NCI-H748 treated with DMSO at 0.1 percent for 48 hours (cell line): ENCODE data around the gene TOMT.

Experiments
- DNase-seq: peaks from one replicate; lab custom pipeline; 2025; lab: John Stamatoyannopoulos, UW

TOMT gene

DNA sequence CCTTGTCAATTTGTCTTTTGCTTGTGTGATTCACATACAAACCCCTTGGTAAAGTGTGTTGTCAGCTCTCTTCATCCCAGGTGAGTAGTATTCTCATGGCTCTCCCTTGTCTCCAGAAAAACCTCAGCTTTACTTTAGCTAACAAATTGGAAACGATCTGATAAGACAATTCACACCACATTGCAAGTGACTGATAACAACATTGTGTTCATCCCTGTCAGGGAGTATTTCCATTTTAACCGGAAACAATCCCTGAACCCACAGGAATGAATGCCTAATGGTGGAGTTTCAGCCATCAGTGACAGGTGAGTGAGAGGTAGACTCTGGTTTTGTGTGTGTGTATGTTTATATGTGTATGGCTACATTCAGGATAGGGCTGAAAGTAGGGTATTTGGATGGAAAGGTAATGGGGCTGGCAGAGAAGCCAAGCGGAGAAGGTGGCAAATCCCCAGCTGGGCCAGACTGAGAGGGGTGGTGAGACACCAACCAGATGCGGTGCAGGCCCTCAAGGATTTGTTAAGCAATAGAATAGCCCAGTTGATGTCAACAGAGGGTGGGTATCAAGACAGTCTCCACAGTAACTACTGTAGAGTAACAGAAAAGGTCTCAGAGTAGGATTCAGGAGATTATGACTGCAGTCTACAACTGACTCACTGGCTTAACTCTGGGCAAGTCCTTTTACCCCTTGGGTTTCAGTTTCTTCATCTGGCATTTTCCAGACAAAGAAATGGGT lies 17.5 kb upstream of the TOMT start:
- DNase-seq, result no peak

- DNase-seq, result peak; percentile 9
Observed at GRCh38 chr11:72091292-72091691, 14.4 kb upstream of the TOMT start.

- DNase-seq, result no peak
Observed at GRCh38 chr11:72098741-72099140, 7.0 kb upstream of the TOMT start.

DNA sequence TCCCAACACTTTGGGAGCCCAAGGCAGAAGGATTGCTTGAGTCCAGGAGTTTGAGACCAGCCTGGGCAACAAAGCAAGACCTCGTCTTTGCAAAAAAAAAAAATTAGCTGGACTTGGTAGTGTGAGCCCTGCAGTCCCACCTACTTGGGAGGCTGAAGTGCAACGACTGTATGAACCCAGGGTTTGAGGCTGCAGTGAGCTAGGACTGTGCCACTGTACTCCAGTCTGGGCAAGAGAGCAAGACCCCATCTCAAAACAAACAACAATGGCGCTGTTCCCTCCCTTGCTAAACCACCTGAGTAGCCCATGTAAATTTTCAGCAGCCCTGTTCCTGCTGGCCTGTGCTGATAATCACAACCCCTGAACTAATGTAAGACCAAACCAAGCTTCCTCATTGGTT lies 5.7 kb upstream of the TOMT start:
- no peak for DNase-seq

DNA sequence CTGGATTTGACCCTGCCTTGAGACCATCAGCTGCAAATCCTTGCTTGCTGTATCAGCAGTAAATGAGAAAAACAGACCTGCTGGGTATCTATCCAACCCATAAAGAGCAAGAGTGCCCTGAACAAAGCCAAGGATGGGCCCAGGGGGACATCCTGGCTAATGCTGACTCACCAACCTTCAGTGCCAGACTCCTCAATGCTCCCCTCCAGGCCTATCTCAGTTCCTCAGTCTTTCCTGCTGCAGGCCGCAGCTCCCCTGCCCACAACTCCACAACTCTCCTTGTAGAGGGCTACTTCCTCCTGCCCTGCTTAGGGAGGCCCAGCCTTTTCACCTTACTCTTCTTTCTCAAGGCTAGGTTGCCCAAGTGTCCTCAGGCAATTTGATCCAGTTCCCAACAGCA lies 5.3 kb upstream of the TOMT start:
- DNase-seq, result no peak

DNA sequence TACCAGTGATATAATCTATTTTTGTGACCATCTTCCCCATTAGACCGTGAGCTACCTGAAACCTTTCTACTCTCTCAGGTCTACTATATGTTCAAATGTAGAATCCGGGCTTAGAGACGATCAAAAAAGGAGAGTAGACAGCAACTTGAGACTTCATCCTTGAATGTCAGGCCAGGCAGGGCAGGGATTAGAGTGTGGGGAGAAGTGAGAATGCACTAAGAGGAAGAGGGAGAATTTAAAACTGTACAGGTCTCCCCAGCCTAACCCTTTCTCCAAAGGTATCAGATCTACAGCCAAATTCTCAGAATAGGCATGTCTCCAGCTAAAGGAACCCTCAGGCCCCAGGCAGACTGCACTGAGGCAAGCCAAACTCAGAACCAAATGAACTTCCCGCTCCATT lies 3.6 kb upstream of the TOMT start:
- no peak for DNase-seq

- no peak for DNase-seq
Observed at GRCh38 chr11:72102631-72102945, 3.1 kb upstream of the TOMT start.

- DNase-seq, result peak; percentile 96
Observed at GRCh38 chr11:72102946-72103753, 2.6 kb upstream of the TOMT start, which contains the start of gene LAMTOR1. Gene LAMTOR1 (minus strand): TSS chr11:72103297. CDS start chr11:72103224, 73 bp downstream.

- DNase-seq, result no peak
Observed at GRCh38 chr11:72103754-72104167, 2.0 kb upstream of the TOMT start.

DNA sequence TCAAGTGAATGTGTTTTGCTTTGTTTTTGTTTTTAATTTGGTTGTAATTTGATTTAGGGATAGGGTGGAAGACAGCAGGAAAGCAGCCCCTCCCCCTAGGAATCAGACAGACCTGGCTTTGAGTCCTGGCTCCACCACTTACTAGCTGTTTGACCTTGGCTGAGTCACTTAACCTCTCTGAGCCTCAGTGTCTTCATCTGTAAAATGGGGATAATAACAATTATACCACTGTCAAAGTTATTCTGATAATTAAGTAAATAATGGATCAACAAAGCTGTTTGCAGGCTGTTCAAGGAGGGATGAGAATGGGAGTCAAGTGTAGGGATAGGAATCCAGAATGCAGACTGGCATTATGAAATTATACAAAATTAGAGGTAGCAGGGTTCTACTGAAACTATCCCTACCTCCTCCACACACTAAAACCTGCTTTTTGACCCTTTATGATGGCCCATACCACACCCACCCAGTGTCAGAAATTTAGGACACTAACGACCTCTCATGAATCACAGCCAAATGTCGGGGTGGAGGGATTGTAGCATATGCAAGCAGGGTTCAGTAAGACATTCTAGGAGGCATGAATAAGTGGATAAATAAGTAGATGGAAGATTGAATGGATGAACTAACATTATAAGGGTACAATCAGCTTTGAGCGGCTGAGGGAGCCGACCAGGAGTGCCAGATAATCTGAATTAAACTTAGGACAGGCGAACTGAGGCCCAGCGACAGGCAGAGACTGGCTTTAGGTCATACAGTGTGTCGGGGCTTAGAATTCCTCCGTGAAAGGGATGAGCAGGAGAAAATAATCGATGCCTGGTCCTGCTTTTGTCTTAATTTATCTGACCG lies 5.8 kb downstream of the TOMT start:
- no peak for DNase-seq

DNA sequence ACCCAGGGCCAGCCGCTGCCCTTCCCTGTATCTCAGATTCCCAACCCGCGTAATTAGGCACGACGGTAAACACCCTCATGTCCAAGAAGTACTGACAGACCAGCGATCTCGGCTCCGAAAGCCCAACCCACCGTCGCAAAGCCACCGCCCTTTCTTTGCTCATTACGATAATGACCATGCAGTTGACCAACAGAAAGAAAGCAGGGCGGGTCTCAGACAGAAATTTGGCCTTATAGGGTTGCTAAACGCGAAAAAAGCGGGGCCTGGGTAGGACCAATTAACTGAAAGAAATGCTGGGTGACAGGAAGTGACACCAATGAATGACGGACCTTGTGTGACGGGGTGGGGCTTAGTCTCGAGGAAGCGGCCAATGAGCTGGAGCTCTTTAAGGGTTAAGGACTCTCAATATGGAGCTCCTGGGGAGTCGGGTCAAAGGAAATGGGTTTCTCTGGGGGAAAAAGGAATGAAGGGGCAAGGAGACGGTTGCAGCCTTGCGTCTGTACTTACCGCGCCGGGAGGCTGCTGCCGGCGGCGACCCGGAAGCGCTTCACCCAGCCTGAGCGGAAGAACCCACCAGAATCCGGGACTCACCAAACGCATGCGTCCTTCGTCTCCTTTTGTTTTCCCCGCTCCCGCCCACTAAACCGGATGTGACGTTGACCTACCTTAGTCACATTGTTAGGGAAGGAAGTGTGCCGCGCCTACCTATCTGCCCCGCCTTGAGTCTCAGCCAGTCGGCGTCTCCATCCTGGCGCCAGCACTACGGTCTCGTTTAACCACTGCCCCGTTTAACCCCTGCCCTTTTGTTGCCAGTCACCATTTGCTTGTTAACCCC lies 6.6 kb downstream of the TOMT start, which contains the start of gene ANAPC15:
Gene ANAPC15 (minus strand): TSS at position 553 of the 835 bp plus-strand sequence. CDS start 1,419 bp downstream, outside the sequence.
- DNase-seq, result peak; percentile 99

DNA sequence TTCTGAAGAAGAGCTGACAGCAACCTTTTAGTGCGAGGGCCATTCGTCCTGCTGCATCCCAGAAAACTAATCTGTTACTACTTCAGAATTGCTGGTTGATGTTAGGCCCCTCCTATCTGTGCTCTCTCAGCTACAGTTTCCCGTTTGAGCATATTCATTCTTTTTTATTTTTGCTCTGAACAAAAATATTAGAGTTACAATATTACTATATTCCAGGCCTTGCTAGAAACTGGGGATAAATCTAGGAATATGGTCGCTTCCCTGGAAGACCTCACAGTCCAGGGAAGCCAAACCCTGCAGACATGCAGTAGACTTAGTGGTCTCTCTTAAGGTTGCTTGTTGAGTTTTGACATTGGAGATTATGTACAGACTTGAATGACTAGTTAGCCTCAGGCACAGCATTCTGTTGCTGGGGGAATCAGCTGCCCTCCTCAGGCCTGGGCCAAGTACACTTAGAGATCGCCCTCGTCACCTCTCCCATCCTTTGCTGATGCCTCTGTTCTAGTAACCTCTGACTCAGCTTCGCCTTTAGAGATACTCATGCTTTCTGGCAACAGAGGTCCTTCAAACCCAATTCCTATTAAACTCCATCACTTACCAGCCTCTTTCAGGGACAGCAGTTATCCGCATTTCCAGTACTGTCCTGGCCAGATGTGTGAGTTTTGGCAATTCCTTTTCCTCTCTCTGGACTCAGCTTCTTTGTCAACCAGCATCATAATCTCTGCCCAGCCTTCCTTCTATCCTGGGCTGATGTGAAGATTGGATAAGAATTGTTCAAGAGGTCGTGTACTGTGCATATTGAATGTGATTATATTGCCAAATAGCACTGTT lies 7.5 kb downstream of the TOMT start:
- DNase-seq, result no peak

DNA sequence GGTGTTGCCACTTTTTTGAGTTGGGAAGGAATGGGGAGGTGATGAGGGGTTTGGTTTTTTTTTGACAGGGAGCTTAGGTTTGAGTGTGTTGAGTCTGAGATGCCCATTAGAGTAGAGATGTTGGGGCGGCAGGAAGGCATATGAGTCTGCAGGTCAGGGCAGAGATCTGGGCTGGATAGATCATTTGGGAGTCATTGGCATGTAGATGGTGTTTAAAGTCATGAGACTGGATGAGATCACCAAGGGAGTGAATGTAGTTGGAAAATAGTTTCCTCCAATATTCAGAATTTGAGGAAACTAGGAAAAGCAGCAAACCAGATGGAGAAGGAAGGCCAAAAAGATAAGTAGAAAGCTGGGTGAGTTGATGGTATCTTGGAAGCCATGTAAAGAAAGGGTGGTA lies 8.8 kb downstream of the TOMT start:
- no peak for DNase-seq

GRCh38 chr11:72116019-72116755 lies 10.5 kb downstream of the TOMT start:
- no peak for DNase-seq

DNA sequence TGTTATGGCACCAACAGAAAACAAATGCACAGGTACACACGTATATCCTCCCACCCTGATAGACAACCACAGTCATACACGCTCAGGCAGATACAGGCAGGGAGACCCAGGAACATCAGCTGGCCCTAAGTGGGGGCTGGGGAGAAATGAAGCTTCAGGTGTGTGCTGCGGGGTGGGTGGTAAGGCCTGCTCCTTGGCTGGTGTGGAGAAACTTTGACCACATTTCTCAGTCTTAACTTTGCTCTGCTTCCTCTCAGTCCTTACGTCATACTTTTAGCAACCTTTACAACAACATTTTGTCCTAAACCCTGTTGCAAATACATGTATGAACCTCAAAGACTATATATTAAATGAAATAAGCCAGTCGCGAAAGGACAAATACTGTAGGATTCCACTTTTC lies 13.5 kb downstream of the TOMT start:
- DNase-seq, result no peak

DNA sequence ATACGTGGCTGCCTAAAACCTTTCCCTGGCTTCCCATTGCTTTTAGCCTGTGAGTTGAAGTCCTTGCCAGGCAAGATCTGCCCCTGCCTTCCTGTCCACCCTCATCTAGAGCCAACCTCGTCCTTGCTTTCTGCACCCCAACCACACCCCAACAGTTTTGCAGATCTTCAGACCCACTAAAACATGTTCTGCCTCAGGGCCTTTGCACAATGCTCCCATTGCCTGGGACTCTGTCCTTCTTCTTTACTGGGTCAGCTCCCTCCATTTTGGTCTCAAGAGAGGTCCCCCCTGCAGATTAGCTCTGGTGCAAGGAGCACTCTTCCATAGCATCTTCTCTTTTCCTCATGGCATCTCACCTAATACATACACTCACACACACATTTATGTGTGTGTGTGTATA lies 15.2 kb downstream of the TOMT start:
- no peak for DNase-seq

GRCh38 chr11:72122607-72123006 lies 16.9 kb downstream of the TOMT start:
- DNase-seq, result no peak

DNA sequence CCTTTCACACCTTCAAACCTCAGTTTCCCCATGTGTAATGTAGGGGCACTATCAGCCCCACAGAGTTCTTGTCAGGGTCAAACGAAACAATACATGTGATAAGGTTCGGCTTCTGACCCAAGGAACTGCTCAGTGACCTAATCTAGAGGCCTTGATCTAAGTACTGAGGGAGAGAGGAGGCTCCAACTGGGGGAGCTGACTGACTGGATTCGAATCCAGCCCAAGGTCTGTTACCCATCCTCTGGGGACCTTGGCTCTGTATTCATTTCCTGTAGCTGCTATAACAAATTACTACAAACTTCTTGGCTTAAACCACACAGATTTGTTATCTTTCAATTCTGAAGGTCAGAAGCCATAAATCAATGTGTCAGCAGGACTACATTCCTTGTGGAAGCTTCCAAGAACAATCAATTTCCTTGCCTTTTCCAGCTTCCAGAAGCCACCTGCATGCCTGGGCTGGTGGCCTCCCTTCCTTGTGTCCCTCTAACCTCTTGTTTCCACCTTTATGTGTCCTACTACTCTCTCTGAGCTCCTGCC lies 17.5 kb downstream of the TOMT start:
- no peak for DNase-seq

DNA sequence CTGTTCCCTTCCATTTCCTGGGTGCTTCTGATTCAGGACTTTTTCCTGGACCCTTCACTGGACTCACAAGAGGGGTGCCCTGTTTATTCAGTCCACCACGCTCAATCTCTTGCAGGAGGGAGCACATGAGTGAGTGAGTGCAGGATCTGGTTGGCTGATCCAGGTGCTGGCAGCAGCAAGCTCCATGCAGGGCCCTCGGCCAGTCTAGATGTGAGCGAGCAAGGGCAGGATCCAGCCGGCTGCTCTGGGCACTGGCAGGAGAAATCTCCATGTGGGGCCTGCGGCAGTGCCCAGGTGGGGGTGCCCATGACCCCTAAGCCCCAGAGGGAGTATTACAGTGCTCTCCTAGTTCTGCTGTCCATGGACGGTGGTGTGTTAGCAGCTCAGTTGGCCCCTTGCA lies 18.3 kb downstream of the TOMT start:
- no peak for DNase-seq

GRCh38 chr11:72125956-72126355 lies 20.2 kb downstream of the TOMT start:
- no peak for DNase-seq
